OCI-LY3 (cell line): ENCODE data around the gene CDKN2D.
A peak's percentile ranks its signal among the peaks of the same experiment; 100 is the strongest.

Source experiments
- H2AFZ ChIP-seq: fragments of 200-600, 300-600 bp; shearing (Covaris generic); 2 replicates; pipeline ENCODE4 v1.6.0; 2014; ENCODE audit warnings: antibody characterized with exemption, low read depth, low read length
- H3K27ac ChIP-seq: fragments of 200-600, 300-600 bp; sonication (generic); 2 replicates; pipeline ENCODE4 v1.5.1; 2014; ENCODE audit warnings: mild to moderate bottlenecking, low read length, moderate library complexity, mixed read lengths
- H3K27me3 ChIP-seq: fragments of 200-600, 300-600 bp; sonication (generic); 2 replicates; pipeline ENCODE4 v1.6.1; 2014; ENCODE audit warnings: low read depth, low read length, mixed read lengths
- H3K36me3 ChIP-seq: fragments of 200-600, 300-600 bp; sonication (generic); replicated peaks from 2 replicates; pipeline ENCODE3; 2014; ENCODE audit warnings: low read depth, low read length, mixed read lengths
- H3K4me1 ChIP-seq: fragments of 300-600, 200-600 bp; sonication (generic); 2 replicates; pipeline ENCODE4 v1.6.1; 2014; ENCODE audit warnings: low read length, mixed read lengths
- H3K4me2 ChIP-seq: fragments of 200-600, 300-600 bp; sonication (generic); 2 replicates; pipeline ENCODE4 v1.6.1; 2014; ENCODE audit warnings: low read length, mixed read lengths
- H3K4me3 ChIP-seq: fragments of 300-600, 200-600 bp; sonication (generic); 2 replicates; pipeline ENCODE4 v1.5.1; 2014; ENCODE audit warnings: antibody characterized with exemption, mild to moderate bottlenecking, low read length, moderate library complexity
- H3K79me2 ChIP-seq: fragments of 300-600, 200-600 bp; shearing (Covaris generic); 2 replicates; pipeline ENCODE4 v1.6.1; 2014; ENCODE audit warnings: mild to moderate bottlenecking, low read length, mixed read lengths
- H3K9ac ChIP-seq: fragments of 300-600, 200-600 bp; shearing (Covaris generic); 2 replicates; pipeline ENCODE4 v1.6.0; 2014; ENCODE audit warnings: mild to moderate bottlenecking, low read length, moderate library complexity
- H3K9me3 ChIP-seq: fragments of 200-600, 300-600 bp; shearing (Covaris generic); 2 replicates; pipeline ENCODE4 v1.6.1; 2014; ENCODE audit warnings: low read length, mixed read lengths; ENCODE audit not compliant: insufficient read depth
- H4K20me1 ChIP-seq: fragments of 200-600, 300-600 bp; sonication (generic); 2 replicates; pipeline ENCODE4 v1.6.1; 2016; ENCODE audit warnings: low read length, mixed read lengths; ENCODE audit not compliant: insufficient read depth
- CTCF ChIP-seq: fragments of 200-600, 300-600 bp; sonication (generic); IDR thresholded peaks from 2 replicates; pipeline ENCODE4 v1.5.1; 2014; ENCODE audit warnings: antibody characterized with exemption, low read length, low read depth
- EZH2phosphoT487 ChIP-seq: fragments of 200-600 bp; shearing (Covaris generic); IDR thresholded peaks from 2 replicates; pipeline ENCODE4 v1.6.1; 2018; ENCODE audit warnings: antibody characterized with exemption, mixed run types, low read depth

Gene CDKN2D

GRCh38 chr19:10521461-10522171 is 47.2 kb downstream of the CDKN2D start:
- no peaks in the 10 kb centered on the region for H4K20me1 ChIP-seq

GRCh38 chr19:10520652-10521318 is 48.0 kb downstream of the CDKN2D start:
- Histone ChIP-seq H3K9ac (no peak overlapping the region), H3K4me2 (no peak overlapping the region), H3K36me3 (no peaks in the 10 kb centered on the region), H3K27ac (no peak overlapping the region), H4K20me1 (no peaks in the 10 kb centered on the region), H2AFZ (no peak overlapping the region), H3K9me3 (no peaks in the 10 kb centered on the region), H3K4me1 (peaks cover 12% of the 10 kb centered on the region), H3K79me2 (no peaks in the 10 kb centered on the region), H3K4me3 (no peak overlapping the region), H3K27me3 (peaks cover 32% of the 10 kb centered on the region)
- TF ChIP-seq EZH2phosphoT487: no peak
- no peak for TF ChIP-seq CTCF

More at GRCh38 chr19:10521461-10522171, 47.2 kb downstream of the CDKN2D start:
- Histone ChIP-seq H3K9me3 (no peaks in the 10 kb centered on the region), H3K4me2 (no peak overlapping the region), H3K79me2 (no peaks in the 10 kb centered on the region), H3K27ac (no peak overlapping the region), H3K36me3 (no peaks in the 10 kb centered on the region), H3K9ac (no peak overlapping the region), H2AFZ (no peak overlapping the region), H3K4me3 (no peak overlapping the region), H3K4me1 (peaks cover 12% of the 10 kb centered on the region), H3K27me3 (peaks cover 32% of the 10 kb centered on the region)
- TF ChIP-seq EZH2phosphoT487: no peak
- no peak for TF ChIP-seq CTCF

- Histone ChIP-seq H3K9ac (no peak overlapping the region), H3K27me3 (peaks cover 32% of the 10 kb centered on the region), H2AFZ (peak overlapping the region; percentile 53; the same call in 1 of the 2 replicates), H3K27ac (no peak overlapping the region), H3K36me3 (no peaks in the 10 kb centered on the region), H3K4me2 (peak overlapping the region; percentile 42), H3K79me2 (no peaks in the 10 kb centered on the region), H3K9me3 (no peaks in the 10 kb centered on the region), H4K20me1 (no peaks in the 10 kb centered on the region), H3K4me3 (peak overlapping the region; percentile 10), H3K4me1 (peaks cover 12% of the 10 kb centered on the region)
- TF ChIP-seq CTCF (no peak), EZH2phosphoT487 (no peak)
Observed at GRCh38 chr19:10519421-10519820, 49.4 kb downstream of the CDKN2D start.
